ENCODE measurements around the gene MUC6. TPM values are rescaled to one million over a fixed set of nuclear protein-coding genes. Genes with fewer than 3 reads are reported as not detected.

The MUC6 gene
- total RNA-seq, 1 experiment from 2014 or later = not detected

DNA sequence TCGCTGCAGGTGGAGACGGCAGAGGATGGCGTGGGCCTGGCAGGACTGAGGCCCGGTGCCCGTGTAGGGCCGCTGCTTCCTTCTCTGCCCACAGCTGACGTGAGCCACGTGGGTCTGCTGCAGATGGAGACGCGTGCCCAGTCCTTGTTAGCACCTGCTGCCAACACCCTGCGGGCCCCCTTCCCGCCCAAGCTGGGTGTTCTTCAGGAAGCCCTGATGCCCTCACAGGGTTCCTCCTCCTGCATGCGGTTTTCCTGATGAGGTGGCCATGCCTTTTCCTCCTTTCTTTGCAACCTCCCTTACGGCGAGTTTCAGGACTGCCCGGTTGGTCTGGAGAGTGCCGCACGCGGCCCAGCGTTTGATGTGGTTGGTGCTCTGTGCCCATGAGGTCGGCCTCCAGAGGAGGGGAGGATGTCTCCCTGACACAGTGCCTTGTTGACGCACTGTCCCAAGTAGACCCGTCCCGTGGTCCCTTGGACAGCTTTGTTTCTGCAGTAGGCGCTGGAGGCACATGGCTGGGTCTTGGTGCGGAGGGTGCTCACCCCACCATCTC is 66.1 kb downstream of the MUC6 start:
- no TSS peak for BruUV-seq (replicated peaks)
- no peak overlapping the region for H3K27ac Mint-ChIP-seq (ENCODE audit: low read depth, unreplicated experiment)
- ChIA-PET POLR2A (no interaction called here), CTCF (no interaction called here)
- intact Hi-C loops (cut with micrococcal nuclease) = no loop called here
- H3K27me3 Mint-ChIP-seq (ENCODE audit: insufficient read depth, unreplicated experiment) = no peaks in the 10 kb centered on the region
- peaks cover 61% of the 10 kb centered on the region for H3K36me3 Mint-ChIP-seq (ENCODE audit: insufficient read depth, unreplicated experiment)
- H3K4me1 Mint-ChIP-seq (ENCODE audit: insufficient read depth, unreplicated experiment) = no peaks in the 10 kb centered on the region
- DNase-seq (ENCODE audit: unreplicated experiment) = no peak
- H3K9me3 Mint-ChIP-seq (ENCODE audit: unreplicated experiment) = no peaks in the 10 kb centered on the region
- no peak overlapping the region for H3K4me3 Mint-ChIP-seq (ENCODE audit: unreplicated experiment)
- TF ChIP-seq, protein P1, sequence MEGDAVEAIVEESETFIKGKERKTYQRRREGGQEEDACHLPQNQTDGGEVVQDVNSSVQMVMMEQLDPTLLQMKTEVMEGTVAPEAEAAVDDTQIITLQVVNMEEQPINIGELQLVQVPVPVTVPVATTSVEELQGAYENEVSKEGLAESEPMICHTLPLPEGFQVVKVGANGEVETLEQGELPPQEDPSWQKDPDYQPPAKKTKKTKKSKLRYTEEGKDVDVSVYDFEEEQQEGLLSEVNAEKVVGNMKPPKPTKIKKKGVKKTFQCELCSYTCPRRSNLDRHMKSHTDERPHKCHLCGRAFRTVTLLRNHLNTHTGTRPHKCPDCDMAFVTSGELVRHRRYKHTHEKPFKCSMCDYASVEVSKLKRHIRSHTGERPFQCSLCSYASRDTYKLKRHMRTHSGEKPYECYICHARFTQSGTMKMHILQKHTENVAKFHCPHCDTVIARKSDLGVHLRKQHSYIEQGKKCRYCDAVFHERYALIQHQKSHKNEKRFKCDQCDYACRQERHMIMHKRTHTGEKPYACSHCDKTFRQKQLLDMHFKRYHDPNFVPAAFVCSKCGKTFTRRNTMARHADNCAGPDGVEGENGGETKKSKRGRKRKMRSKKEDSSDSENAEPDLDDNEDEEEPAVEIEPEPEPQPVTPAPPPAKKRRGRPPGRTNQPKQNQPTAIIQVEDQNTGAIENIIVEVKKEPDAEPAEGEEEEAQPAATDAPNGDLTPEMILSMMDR (IDR thresholded peaks at IDR 0.05; ENCODE audit: unreplicated experiment) = no peak

DNA sequence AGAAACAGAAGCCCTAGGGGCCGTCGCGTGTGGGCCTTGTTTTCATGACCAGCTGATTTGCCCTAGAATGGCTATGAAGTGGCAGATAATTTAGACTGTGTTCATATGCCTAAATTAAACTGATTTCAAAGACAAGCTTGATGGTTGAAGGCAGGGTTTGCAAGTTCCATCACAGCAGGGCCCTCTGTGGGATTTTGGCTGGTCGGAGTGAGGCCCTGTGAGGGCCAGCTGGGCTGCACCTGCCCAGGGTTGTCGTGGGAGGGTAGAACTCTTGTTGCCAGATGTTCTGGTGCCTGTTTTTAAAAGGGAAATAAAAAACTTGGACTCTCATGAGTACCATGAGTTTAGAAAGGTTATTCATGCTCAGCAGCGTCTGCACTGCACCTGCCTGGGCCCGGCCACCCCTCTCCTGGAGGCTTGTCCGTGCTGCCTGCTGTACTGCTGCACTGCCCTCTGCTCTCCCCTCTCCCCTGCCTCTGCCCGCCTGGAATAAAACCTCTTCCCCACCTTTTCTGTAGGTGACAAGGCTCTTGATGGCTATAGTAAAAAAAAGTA is 66.8 kb downstream of the MUC6 start:
- Mint-ChIP-seq H3K9me3 (ENCODE audit: unreplicated experiment) (no peaks in the 10 kb centered on the region), H3K36me3 (ENCODE audit: insufficient read depth, unreplicated experiment) (peaks cover 55% of the 10 kb centered on the region)
- no peak for DNase-seq (ENCODE audit: unreplicated experiment)

DNA sequence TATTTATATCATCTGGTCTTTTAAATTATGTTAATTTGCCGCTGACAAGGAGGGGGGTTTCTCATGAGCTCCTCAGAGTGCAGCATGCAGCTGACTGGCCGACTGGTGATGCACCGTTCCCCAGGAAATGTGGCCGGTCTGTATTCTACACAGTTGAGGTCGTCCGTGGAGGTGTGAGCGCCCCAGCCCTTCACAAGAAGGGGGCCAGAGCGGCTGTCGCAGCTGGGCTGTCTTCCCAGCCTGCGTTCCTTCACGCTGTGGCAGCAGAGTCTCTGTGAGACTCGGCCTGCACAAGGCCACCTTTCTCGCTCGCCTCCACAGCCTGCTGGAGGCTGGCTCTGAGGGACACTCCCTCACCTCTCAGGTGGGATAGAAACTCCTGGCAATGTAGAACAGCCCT is 67.7 kb downstream of the MUC6 start:
- H3K36me3 Mint-ChIP-seq (ENCODE audit: insufficient read depth, unreplicated experiment) = peaks cover 58% of the 10 kb centered on the region
- intact Hi-C loops (cut with micrococcal nuclease) = no loop called here
- H3K27me3 Mint-ChIP-seq (ENCODE audit: insufficient read depth, unreplicated experiment) = no peaks in the 10 kb centered on the region
- H3K4me3 Mint-ChIP-seq (ENCODE audit: unreplicated experiment) = no peak overlapping the region
- BruUV-seq (replicated peaks) = no TSS peak
- no peak overlapping the region for H3K27ac Mint-ChIP-seq (ENCODE audit: low read depth, unreplicated experiment)
- TF ChIP-seq, protein P1 (IDR thresholded peaks at IDR 0.05; ENCODE audit: unreplicated experiment) = no peak
- DNase-seq (ENCODE audit: unreplicated experiment) = no peak
- CTCF ChIA-PET = no interaction called here
- no peaks in the 10 kb centered on the region for H3K9me3 Mint-ChIP-seq (ENCODE audit: unreplicated experiment)
- H3K4me1 Mint-ChIP-seq (ENCODE audit: insufficient read depth, unreplicated experiment) = no peaks in the 10 kb centered on the region
- POLR2A ChIA-PET = interaction anchor here (0.7 kb wide), 1 partner anchor 13 kb away, joined by 3 read pairs; no protein-coding TSS in a partner anchor

More for the DNA sequence above, 66.8 kb downstream of the MUC6 start:
- POLR2A ChIA-PET = no interaction called here
- no TSS peak for BruUV-seq (replicated peaks)
- Mint-ChIP-seq H3K27me3 (ENCODE audit: insufficient read depth, unreplicated experiment) (no peaks in the 10 kb centered on the region), H3K4me3 (ENCODE audit: unreplicated experiment) (no peak overlapping the region), H3K4me1 (ENCODE audit: insufficient read depth, unreplicated experiment) (no peaks in the 10 kb centered on the region), H3K27ac (ENCODE audit: low read depth, unreplicated experiment) (no peak overlapping the region)
- intact Hi-C loops (cut with micrococcal nuclease) = no loop called here
- TF ChIP-seq, protein P1 (IDR thresholded peaks at IDR 0.05; ENCODE audit: unreplicated experiment) = no peak
- CTCF ChIA-PET = no interaction called here

DNA sequence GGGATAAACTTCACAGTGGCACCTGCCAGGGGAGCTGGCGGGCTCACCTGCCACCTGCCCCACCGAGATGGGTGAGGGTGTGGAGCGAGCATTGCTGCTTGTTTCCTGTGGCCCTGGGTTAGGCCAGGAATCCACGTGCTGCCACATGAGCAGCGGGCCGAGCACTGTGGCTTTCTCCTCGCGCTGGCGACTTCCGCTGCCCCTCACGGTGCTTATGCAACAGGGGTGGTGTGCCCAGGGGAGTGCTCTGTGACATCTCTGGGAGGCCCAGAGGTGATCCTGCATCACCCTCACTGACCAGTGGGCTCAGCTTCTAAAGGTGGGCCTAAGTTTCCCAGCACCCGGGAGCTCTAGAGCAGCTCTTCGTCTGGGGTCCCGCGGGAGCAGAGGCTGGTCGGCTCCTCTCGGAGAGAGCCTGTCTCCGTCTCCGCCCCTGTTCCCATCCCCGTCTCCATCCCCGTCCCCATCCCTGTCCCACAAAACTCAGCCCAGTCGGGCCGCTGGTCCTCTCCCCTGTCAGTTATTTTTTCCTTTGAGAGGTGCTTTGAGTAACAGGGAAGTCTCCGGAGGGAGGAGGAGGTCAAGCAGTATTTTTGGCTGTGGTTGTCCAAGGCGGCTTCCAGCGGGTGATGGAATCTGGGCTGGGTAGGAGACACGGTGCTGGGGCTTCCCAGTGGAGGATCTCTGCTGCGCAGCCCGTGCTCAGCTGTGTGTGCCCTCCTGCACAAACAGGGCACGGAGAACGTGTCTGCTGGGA is 68.3 kb downstream of the MUC6 start:
- Mint-ChIP-seq H3K4me1 (ENCODE audit: insufficient read depth, unreplicated experiment) (no peaks in the 10 kb centered on the region), H3K4me3 (ENCODE audit: unreplicated experiment) (no peak overlapping the region), H3K27me3 (ENCODE audit: insufficient read depth, unreplicated experiment) (no peaks in the 10 kb centered on the region), H3K27ac (ENCODE audit: low read depth, unreplicated experiment) (no peak overlapping the region), H3K36me3 (ENCODE audit: insufficient read depth, unreplicated experiment) (peaks cover 55% of the 10 kb centered on the region), H3K9me3 (ENCODE audit: unreplicated experiment) (no peaks in the 10 kb centered on the region)
- POLR2A ChIA-PET = interaction anchor here (0.7 kb wide), 1 partner anchor 12 kb away, joined by 3 read pairs; no protein-coding TSS in a partner anchor
- DNase-seq (ENCODE audit: unreplicated experiment) = no peak
- TF ChIP-seq, protein P1 (IDR thresholded peaks at IDR 0.05; ENCODE audit: unreplicated experiment) = no peak
- intact Hi-C loops (cut with micrococcal nuclease) = no loop called here
- CTCF ChIA-PET = no interaction called here
- BruUV-seq (replicated peaks) = no TSS peak
